Body of pancreas (tissue), 4 donors: ENCODE data around the gene GNL2.
"Not testable (repeated sequence)": the region's sequence is repeated elsewhere in the genome, so short reads cannot be mapped to it uniquely, and the experiment has no call there.

ENCODE experiments used
- POLR2A ChIP-seq, 3 donors: fragments of 450-650 bp; IDR thresholded peaks; one replicate each; pipeline ENCODE4 v1.6.1; 2016; ENCODE audit warnings: antibody characterized with exemption in 3 of 3, mild to moderate bottlenecking in 2 of 3
- TF ChIP-seq, protein P1 (sequence below), 7 experiments: fragments of 450-650 bp in 4 of 7; fragments of 200-600 bp in 3 of 7; sonication (generic) in 3 of 7; IDR thresholded peaks; one replicate each; pipeline ENCODE4 v1.5.1; 2016 to 2019; ENCODE audit warnings: antibody characterized with exemption in 7 of 7

DNA sequence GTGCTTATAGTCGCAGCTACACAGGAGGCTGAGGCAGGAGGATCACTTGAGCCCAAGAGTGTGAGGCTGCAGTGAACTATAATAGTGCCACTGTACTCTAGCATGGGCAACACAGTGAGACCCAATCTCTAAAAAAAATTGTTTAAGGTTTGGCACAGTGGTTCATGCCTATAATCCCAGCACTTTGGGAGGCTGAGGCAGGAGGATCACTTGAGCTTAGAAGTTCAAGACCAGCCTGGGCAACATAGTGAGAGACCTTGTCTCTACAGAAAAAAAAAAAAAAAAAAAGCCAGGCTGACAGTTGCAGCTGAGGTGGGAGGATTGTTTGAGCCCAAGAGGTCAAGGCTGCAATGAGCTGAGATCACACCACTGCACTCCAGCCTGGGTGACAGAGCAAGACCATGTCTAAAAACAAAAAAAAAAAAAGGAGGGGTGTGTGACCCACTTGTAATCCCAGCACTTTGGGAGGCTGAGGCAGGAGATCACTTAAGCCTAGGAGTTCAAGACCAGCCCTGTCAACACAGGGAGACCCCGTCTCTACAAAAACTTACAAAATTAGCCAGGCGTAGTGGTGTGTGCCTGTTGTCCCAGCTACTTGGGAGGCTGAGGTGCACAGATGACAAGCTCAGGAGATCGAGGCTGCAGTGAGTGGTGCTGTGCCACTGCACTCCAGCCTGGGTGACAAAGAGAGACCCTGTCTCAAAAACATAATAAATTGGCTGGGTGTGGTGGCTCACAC, 63.1 kb downstream of the GNL2 start:
- TF ChIP-seq, protein P1, sequence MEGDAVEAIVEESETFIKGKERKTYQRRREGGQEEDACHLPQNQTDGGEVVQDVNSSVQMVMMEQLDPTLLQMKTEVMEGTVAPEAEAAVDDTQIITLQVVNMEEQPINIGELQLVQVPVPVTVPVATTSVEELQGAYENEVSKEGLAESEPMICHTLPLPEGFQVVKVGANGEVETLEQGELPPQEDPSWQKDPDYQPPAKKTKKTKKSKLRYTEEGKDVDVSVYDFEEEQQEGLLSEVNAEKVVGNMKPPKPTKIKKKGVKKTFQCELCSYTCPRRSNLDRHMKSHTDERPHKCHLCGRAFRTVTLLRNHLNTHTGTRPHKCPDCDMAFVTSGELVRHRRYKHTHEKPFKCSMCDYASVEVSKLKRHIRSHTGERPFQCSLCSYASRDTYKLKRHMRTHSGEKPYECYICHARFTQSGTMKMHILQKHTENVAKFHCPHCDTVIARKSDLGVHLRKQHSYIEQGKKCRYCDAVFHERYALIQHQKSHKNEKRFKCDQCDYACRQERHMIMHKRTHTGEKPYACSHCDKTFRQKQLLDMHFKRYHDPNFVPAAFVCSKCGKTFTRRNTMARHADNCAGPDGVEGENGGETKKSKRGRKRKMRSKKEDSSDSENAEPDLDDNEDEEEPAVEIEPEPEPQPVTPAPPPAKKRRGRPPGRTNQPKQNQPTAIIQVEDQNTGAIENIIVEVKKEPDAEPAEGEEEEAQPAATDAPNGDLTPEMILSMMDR (IDR thresholded peaks at IDR 0.05) = not testable (repeated sequence)
- not testable (repeated sequence) for TF ChIP-seq POLR2A (IDR thresholded peaks at IDR 0.05)
